HG02763 (cell line): ENCODE measurements around the gene CPM.
"Not testable (repeated sequence)": the region's sequence is repeated elsewhere in the genome, so short reads cannot be mapped to it uniquely, and the experiment has no call there.

Experiments used
- ATAC-seq: cut with Tn5 transposase; IDR thresholded peaks from one replicate; pipeline ENCODE4 v1.9.1; 2021; ENCODE audit warnings: mild to moderate bottlenecking, moderate library complexity; ENCODE audit not compliant: unreplicated experiment

Gene CPM

GRCh38 chr12:68854554-68854953 is 78.4 kb downstream of the CPM start:
- no peak for ATAC-seq

GRCh38 chr12:68854078-68854468 is 78.9 kb downstream of the CPM start:
- no peak for ATAC-seq

GRCh38 chr12:68853396-68854077 is 79.4 kb downstream of the CPM start:
- ATAC-seq, result no peak

- no peak for ATAC-seq
Measured at GRCh38 chr12:68851592-68852306, 81.2 kb downstream of the CPM start.

GRCh38 chr12:68850390-68850789 is 82.6 kb downstream of the CPM start:
- no peak for ATAC-seq

- no peak for ATAC-seq
Measured at GRCh38 chr12:68846811-68847210, 86.2 kb downstream of the CPM start.

GRCh38 chr12:68844788-68845695 is 87.9 kb downstream of the CPM start:
- no peak for ATAC-seq

GRCh38 chr12:68844318-68844745 is 88.6 kb downstream of the CPM start:
- no peak for ATAC-seq

- ATAC-seq, result no peak
Measured at GRCh38 chr12:68842784-68843567, 90.0 kb downstream of the CPM start.

- no peak for ATAC-seq
Measured at GRCh38 chr12:68842123-68842522, 90.8 kb downstream of the CPM start.

- no peak for ATAC-seq
Measured at GRCh38 chr12:68841717-68842116, 91.3 kb downstream of the CPM start.

- ATAC-seq, result not testable (repeated sequence)
Measured at GRCh38 chr12:68841175-68841574, 91.8 kb downstream of the CPM start.

GRCh38 chr12:68839183-68840147 is 93.5 kb downstream of the CPM start:
- no peak for ATAC-seq

- no peak for ATAC-seq
Measured at GRCh38 chr12:68838046-68838886, 94.7 kb downstream of the CPM start.

GRCh38 chr12:68837215-68837614 is 95.8 kb downstream of the CPM start:
- no peak for ATAC-seq

- no peak for ATAC-seq
Measured at GRCh38 chr12:68835333-68835908, 97.5 kb downstream of the CPM start.

GRCh38 chr12:68833508-68833907 is 99.5 kb downstream of the CPM start:
- ATAC-seq, result no peak

GRCh38 chr12:68832504-68832867 is 100.5 kb downstream of the CPM start:
- ATAC-seq, result no peak
